Activated naive CD4-positive, alpha-beta T cell treated with anti-CD3 and anti-CD28 coated beads for 36 hours (primary cell): ENCODE data around the gene CRYZL1. TPM values are rescaled to one million over a fixed set of nuclear protein-coding genes. Genes with fewer than 3 reads are reported as not detected.
"Not testable (repeated sequence)": the region's sequence is repeated elsewhere in the genome, so short reads cannot be mapped to it uniquely, and the experiment has no call there.

Experiments used
- CTCF ChIA-PET: fragments of 350-600 bp; sonication (Branson Sonifier 250); formaldehyde crosslinking; loops from one replicate; lab custom pipeline; 2021; ENCODE audit warnings: antibody characterized with exemption; lab: Charles Lee
- DNase-seq: peaks from one replicate; pipeline ENCODE4 v3.0.0-alpha.2; 2020
- H3K27ac Mint-ChIP-seq: one replicate; pipeline ENCODE4 v1.8.0; 2021; ENCODE audit warnings: mild to moderate bottlenecking, mixed read lengths
- H3K27me3 Mint-ChIP-seq: one replicate; pipeline ENCODE4 v1.8.0; 2021; ENCODE audit warnings: low read depth, mixed read lengths
- H3K36me3 Mint-ChIP-seq: one replicate; pipeline ENCODE4 v1.8.0; 2021; ENCODE audit warnings: low read depth, mixed read lengths
- H3K4me1 Mint-ChIP-seq: one replicate; pipeline ENCODE4 v1.8.0; 2021; ENCODE audit warnings: low read depth, mixed read lengths
- H3K4me3 Mint-ChIP-seq: one replicate; pipeline ENCODE4 v1.8.0; 2021; ENCODE audit warnings: mild to moderate bottlenecking, moderate library complexity, mixed read lengths
- H3K9me3 Mint-ChIP-seq: one replicate; pipeline ENCODE4 v1.8.0; 2021; ENCODE audit warnings: mixed read lengths
- intact Hi-C: fragments of 100-400 bp; cut with micrococcal nuclease; formaldehyde crosslinking; loops from one replicate; pipeline ENCODE4 v1.15.1; 2023
- total RNA-seq, 2 experiments: library from RNA; stranded (reverse); gene quantifications; one replicate each; pipeline ENCODE4 v1.2.3, GENCODE V29; 2021

The CRYZL1 gene
- total RNA-seq, 2 experiments from 2014 or later: 30.3 to 32.7 TPM

DNA sequence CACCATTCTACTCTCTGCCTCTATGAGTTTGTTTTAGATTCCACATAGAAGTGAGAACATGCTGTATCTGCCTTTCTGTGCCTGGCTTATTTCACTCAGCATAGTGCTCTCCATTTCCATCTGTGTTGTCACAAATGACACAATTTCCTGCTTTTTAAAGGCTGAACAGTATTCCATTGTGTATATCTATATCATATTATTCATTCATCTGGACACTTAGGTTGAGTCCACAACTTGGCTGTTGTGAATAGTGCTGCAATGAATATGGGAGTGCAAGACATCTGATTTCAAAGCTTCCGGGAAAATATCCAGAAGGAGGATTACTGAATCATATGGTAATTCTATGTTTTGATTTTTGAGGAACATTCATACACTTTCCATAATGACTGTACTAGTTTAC is 33.0 kb downstream of the CRYZL1 start:
- Mint-ChIP-seq H3K27me3 (no peaks in the 10 kb centered on the region), H3K27ac (peak overlapping the region; percentile 1), H3K36me3 (no peaks in the 10 kb centered on the region), H3K9me3 (no peaks in the 10 kb centered on the region), H3K4me1 (no peaks in the 10 kb centered on the region), H3K4me3 (no peak overlapping the region)
- CTCF ChIA-PET: interaction anchor here (0.8 to 1.0 kb wide), 3 partner anchors 53 to 247 kb away, joined by 3 to 5 read pairs (median 3); no protein-coding TSS in a partner anchor
- intact Hi-C loops: loop anchor here (5.0 kb wide), 2 partner anchors 226 to 316 kb away; no protein-coding TSS in a partner anchor
- no peak for DNase-seq

- Mint-ChIP-seq H3K9me3 (no peaks in the 10 kb centered on the region), H3K27ac (no peak overlapping the region), H3K27me3 (no peaks in the 10 kb centered on the region), H3K4me3 (no peak overlapping the region), H3K36me3 (peaks cover 11% of the 10 kb centered on the region), H3K4me1 (no peaks in the 10 kb centered on the region)
- no peak for DNase-seq
- CTCF ChIA-PET: interaction anchor here (0.7 kb wide), 1 partner anchor 501 kb away, joined by 3 read pairs; no protein-coding TSS in a partner anchor
- intact Hi-C loops: no loop called here
Measured at GRCh38 chr21:33598051-33598450, 43.5 kb downstream of the CRYZL1 start.

- H3K4me3 Mint-ChIP-seq: peak within 1 kb of the TSS; percentile 91
- H3K27me3 Mint-ChIP-seq: no peaks in the 10 kb centered on the region
- intact Hi-C loops: loop anchor here (1.0 to 5.0 kb wide), 5 partner anchors 45 to 386 kb away; partner anchors contain the start of genes CRYZL1, SON and TMEM50B
- peaks cover 15% of the 10 kb centered on the region for H3K4me1 Mint-ChIP-seq
- peak within 1 kb of the TSS; percentile 77 for H3K27ac Mint-ChIP-seq
- peaks cover 19% of the 10 kb centered on the region for H3K36me3 Mint-ChIP-seq
- DNase-seq: peak; percentile 82
- CTCF ChIA-PET: interaction anchor here (0.7 to 2.5 kb wide), 8 partner anchors 12 to 595 kb away, joined by 3 to 25 read pairs (median 3); no protein-coding TSS in a partner anchor
- no peaks in the 10 kb centered on the region for H3K9me3 Mint-ChIP-seq
Measured at GRCh38 chr21:33588485-33589335, 52.8 kb downstream of the CRYZL1 start, which contains the start of gene DONSON. Gene DONSON, minus strand, starts transcription at chr21:33588684. Its CDS starts 43 bp downstream, at chr21:33588641.

- Mint-ChIP-seq H3K4me1 (peaks cover 15% of the 10 kb centered on the region), H3K36me3 (peaks cover 17% of the 10 kb centered on the region), H3K27me3 (no peaks in the 10 kb centered on the region), H3K27ac (peak overlapping the region; percentile 77), H3K9me3 (no peaks in the 10 kb centered on the region), H3K4me3 (peak overlapping the region; percentile 89)
- CTCF ChIA-PET: interaction anchor here (0.7 to 2.5 kb wide), 7 partner anchors 13 to 596 kb away, joined by 3 to 25 read pairs (median 3); no protein-coding TSS in a partner anchor
- DNase-seq: peak; percentile 32
- intact Hi-C loops: loop anchor here (1.0 to 5.0 kb wide), 5 partner anchors 45 to 386 kb away; partner anchors contain the start of genes CRYZL1, SON and TMEM50B
Measured at GRCh38 chr21:33587792-33588484, 53.6 kb downstream of the CRYZL1 start.

GRCh38 chr21:33586927-33587326 is 54.6 kb downstream of the CRYZL1 start:
- CTCF ChIA-PET: interaction anchor here (0.9 kb wide), 1 partner anchor 19 kb away, joined by 3 read pairs; no protein-coding TSS in a partner anchor
- no peak for DNase-seq
- intact Hi-C loops: loop anchor here (5.0 kb wide), 1 partner anchor 385 kb away; no protein-coding TSS in a partner anchor
- Mint-ChIP-seq H3K27me3 (no peaks in the 10 kb centered on the region), H3K27ac (no peak overlapping the region), H3K9me3 (no peaks in the 10 kb centered on the region), H3K4me1 (peaks cover 15% of the 10 kb centered on the region), H3K4me3 (peak overlapping the region; percentile 50), H3K36me3 (peaks cover 20% of the 10 kb centered on the region)

- H3K4me3 Mint-ChIP-seq: no peak overlapping the region
- no peak overlapping the region for H3K27ac Mint-ChIP-seq
- intact Hi-C loops: no loop called here
- H3K4me1 Mint-ChIP-seq: peaks cover 15% of the 10 kb centered on the region
- no peak for DNase-seq
- no peaks in the 10 kb centered on the region for H3K27me3 Mint-ChIP-seq
- CTCF ChIA-PET: interaction anchor here (0.9 kb wide), 1 partner anchor 18 kb away, joined by 4 read pairs; no protein-coding TSS in a partner anchor
- no peaks in the 10 kb centered on the region for H3K9me3 Mint-ChIP-seq
- H3K36me3 Mint-ChIP-seq: peaks cover 23% of the 10 kb centered on the region
Measured at GRCh38 chr21:33584455-33584854, 57.1 kb downstream of the CRYZL1 start.

DNA sequence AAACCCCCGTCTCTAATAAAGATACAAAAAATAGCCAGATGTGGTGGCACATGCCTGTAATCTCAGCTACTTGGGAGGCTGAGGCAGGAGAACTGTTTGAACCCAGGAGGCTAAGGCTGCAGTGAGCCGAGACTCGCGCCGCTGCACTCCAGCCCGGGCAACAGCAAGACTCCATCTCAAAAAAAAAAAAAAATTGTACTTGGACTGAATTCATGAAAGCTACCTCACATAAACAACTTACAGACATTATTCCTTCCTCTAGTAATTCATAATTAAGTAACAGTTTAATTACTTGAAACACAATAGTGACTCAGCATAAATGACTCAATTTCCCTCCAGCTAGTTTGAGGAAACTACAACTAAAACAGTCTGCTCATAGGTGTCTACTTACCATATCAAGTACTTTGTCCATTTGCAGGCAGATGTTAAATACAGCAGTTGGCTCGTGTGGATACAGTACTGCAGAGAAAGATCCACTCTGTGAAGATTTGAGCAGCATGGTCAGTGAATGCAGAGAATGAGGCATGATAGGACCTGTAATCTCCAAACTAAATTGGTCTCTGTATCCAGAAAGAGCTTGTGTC is 62.5 kb downstream of the CRYZL1 start:
- peaks cover 30% of the 10 kb centered on the region for H3K36me3 Mint-ChIP-seq
- H3K4me1 Mint-ChIP-seq: peaks cover 12% of the 10 kb centered on the region

GRCh38 chr21:33578214-33578613 is 63.3 kb downstream of the CRYZL1 start:
- DNase-seq: no peak
- CTCF ChIA-PET: interaction anchor here (0.6 kb wide), 1 partner anchor 35 kb away, joined by 4 read pairs; no protein-coding TSS in a partner anchor
- no peaks in the 10 kb centered on the region for H3K27me3 Mint-ChIP-seq
- no peak overlapping the region for H3K4me3 Mint-ChIP-seq
- peaks cover 34% of the 10 kb centered on the region for H3K36me3 Mint-ChIP-seq
- H3K4me1 Mint-ChIP-seq: peaks cover 12% of the 10 kb centered on the region
- intact Hi-C loops: no loop called here
- H3K27ac Mint-ChIP-seq: peak overlapping the region; percentile 82
- H3K9me3 Mint-ChIP-seq: no peaks in the 10 kb centered on the region

More for the DNA sequence above, 62.5 kb downstream of the CRYZL1 start:
- CTCF ChIA-PET: interaction anchor here (0.9 kb wide), 1 partner anchor 14 kb away, joined by 4 read pairs; no protein-coding TSS in a partner anchor
- Mint-ChIP-seq H3K4me3 (no peak overlapping the region), H3K27ac (peak overlapping the region; percentile 82), H3K9me3 (no peaks in the 10 kb centered on the region), H3K27me3 (no peaks in the 10 kb centered on the region)
- DNase-seq: no peak
- intact Hi-C loops: no loop called here

DNA sequence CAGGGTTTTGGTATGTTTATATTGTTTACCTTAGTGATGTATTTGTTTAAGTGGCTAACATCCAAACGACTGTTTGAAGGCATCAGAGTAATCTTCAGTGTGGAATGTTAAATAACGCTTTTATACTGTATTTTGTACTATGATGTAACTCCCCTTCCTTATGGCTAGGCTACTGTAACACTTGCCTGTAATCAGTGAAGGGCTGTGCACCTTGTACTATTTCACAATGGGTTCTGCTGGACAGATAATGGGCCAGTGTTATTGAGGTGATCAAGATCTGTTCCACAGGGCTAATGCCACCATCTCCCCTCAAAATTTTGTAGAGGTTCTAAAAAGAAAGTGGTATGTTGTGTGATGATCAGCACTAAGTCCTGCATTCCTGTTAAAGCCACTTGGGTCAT is 64.8 kb downstream of the CRYZL1 start:
- H3K27ac Mint-ChIP-seq: peak overlapping the region; percentile 46
- intact Hi-C loops, H3K9me3 Mint-ChIP-seq, H3K27me3 Mint-ChIP-seq, DNase-seq, H3K4me3 Mint-ChIP-seq: not testable (repeated sequence)
- H3K4me1 Mint-ChIP-seq: peaks cover 12% of the 10 kb centered on the region
- peaks cover 33% of the 10 kb centered on the region for H3K36me3 Mint-ChIP-seq
- CTCF ChIA-PET: interaction anchor here (0.5 kb wide), 1 partner anchor 46 kb away, joined by 3 read pairs; no protein-coding TSS in a partner anchor

- H3K9me3 Mint-ChIP-seq: no peaks in the 10 kb centered on the region
- no peaks in the 10 kb centered on the region for H3K27me3 Mint-ChIP-seq
- H3K4me1 Mint-ChIP-seq: peaks cover 19% of the 10 kb centered on the region
- no peak for DNase-seq
- CTCF ChIA-PET: interaction anchor here (0.6 to 1.6 kb wide), 5 partner anchors 24 to 165 kb away, joined by 3 to 6 read pairs (median 3); no protein-coding TSS in a partner anchor
- intact Hi-C loops: no loop called here
- H3K36me3 Mint-ChIP-seq: peaks cover 29% of the 10 kb centered on the region
- H3K27ac Mint-ChIP-seq: no peak overlapping the region
- no peak overlapping the region for H3K4me3 Mint-ChIP-seq
Measured at GRCh38 chr21:33572350-33572749, 69.2 kb downstream of the CRYZL1 start.

DNA sequence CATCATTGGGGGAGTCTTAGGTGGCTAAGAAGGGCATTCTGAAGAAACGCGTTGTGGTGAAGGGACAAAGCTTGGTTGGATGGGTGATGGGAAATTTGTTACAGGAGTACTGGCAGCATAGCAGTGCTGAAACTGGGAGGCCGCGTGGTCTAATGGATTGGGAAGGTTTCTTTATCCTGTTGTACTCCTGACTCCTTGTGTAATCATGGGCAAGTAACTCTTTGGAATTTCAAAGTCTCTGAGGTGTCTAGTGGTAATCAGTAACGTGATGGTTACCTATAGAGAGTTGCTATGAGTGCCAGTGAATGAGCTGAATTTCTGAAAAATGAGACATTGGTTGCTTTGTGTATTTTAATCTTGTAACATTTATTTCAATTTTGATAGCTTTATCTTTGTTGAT is 71.5 kb downstream of the CRYZL1 start:
- H3K36me3 Mint-ChIP-seq: peaks cover 32% of the 10 kb centered on the region
- H3K9me3 Mint-ChIP-seq: no peaks in the 10 kb centered on the region
- peak overlapping the region; percentile 57 for H3K27ac Mint-ChIP-seq
- intact Hi-C loops: loop anchor here (5.0 kb wide), 1 partner anchor 48 kb away; no protein-coding TSS in a partner anchor
- DNase-seq: no peak
- CTCF ChIA-PET: interaction anchor here (1.0 to 1.2 kb wide), 2 partner anchors 18 to 36 kb away, joined by 4 read pairs; no protein-coding TSS in a partner anchor
- H3K4me3 Mint-ChIP-seq: no peak overlapping the region
- H3K27me3 Mint-ChIP-seq: no peaks in the 10 kb centered on the region
- H3K4me1 Mint-ChIP-seq: peaks cover 28% of the 10 kb centered on the region
